ENCODE data around the gene EPS15.

DNA sequence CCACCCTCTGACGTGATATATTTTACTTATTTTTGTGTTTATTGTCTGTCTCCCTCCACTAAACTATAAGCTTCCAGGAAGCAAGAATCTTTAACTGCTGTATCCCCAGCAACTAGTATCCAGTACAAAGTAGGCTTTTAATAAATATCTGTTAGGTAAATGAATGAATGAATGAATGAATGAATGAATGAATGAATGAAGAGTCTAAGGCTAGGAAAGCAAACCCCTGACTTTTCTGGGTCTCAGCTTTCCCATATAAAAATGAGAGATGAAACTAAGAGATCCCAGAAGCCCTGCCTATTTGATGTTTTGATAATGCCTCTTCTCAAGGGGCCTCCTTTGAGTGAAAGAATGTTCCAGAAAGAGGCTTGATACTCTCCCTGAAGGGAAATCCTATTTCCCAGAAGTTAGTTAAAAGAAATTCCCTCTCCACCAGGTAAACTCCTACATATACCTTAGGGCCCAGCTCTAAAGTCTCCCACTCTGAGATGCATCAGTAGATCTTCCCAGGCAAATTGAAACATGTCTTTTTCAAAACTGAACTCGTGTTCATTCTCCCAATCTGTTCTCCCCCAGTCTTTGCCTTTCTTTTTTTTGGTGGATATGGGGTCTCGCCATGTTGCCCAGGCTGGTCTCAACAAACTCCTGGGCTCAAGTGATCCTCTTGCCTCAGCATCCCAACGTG lies 196.5 kb downstream of the EPS15 start:
- TF ChIP-seq, protein P1, sequence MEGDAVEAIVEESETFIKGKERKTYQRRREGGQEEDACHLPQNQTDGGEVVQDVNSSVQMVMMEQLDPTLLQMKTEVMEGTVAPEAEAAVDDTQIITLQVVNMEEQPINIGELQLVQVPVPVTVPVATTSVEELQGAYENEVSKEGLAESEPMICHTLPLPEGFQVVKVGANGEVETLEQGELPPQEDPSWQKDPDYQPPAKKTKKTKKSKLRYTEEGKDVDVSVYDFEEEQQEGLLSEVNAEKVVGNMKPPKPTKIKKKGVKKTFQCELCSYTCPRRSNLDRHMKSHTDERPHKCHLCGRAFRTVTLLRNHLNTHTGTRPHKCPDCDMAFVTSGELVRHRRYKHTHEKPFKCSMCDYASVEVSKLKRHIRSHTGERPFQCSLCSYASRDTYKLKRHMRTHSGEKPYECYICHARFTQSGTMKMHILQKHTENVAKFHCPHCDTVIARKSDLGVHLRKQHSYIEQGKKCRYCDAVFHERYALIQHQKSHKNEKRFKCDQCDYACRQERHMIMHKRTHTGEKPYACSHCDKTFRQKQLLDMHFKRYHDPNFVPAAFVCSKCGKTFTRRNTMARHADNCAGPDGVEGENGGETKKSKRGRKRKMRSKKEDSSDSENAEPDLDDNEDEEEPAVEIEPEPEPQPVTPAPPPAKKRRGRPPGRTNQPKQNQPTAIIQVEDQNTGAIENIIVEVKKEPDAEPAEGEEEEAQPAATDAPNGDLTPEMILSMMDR (IDR thresholded peaks at IDR 0.05; ENCODE audit: low read length), result no peak
- no peak for TF ChIP-seq EZH2 (IDR thresholded peaks at IDR 0.05; ENCODE audit: borderline replicate concordance, low read length)
